ENCODE data around the gene CHN1. TPM values are rescaled to one million over a fixed set of nuclear protein-coding genes. Genes with fewer than 3 reads are reported as not detected.

Gene CHN1, protein sequence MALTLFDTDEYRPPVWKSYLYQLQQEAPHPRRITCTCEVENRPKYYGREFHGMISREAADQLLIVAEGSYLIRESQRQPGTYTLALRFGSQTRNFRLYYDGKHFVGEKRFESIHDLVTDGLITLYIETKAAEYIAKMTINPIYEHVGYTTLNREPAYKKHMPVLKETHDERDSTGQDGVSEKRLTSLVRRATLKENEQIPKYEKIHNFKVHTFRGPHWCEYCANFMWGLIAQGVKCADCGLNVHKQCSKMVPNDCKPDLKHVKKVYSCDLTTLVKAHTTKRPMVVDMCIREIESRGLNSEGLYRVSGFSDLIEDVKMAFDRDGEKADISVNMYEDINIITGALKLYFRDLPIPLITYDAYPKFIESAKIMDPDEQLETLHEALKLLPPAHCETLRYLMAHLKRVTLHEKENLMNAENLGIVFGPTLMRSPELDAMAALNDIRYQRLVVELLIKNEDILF
- total RNA-seq: 25.4 and 28.3 TPM in 2 replicates

DNA sequence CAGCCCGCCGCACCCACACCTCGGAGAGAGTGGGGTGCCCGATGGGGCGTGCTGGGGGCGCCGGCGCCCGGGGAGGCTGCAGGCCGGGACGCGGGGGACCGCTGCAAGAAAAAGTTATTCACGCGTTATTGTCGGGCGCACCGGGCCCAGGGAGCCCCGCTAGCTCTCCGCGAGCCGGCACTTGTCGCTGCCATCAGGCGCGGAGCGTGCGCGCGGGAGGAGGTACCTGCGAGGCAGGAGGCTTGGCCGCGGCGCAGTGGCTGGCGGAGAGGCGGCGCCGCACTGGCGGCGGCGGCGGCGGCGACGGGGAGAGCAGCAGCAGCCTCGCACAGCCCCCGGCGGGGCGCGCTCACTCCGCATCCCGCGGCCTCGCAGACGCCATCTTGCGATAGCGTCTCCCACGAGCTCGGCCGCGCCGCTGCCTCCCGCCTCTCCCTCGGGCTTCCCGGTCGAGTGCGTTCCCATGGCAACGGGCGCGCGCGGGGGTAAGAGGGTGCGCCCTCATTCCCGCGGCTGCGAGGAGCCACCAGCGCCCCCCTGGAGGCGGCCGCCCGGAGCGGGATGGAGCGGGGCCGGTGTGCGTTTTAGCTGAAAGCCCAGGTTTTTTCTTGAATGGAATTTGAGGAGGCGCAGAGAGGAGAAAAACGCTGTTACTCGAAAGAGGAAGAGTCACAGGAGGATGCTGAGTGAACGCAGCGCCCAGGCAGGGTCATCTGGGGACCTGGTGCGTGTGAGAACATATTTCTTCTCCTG lies at the start of gene CHN1:
Gene CHN1, minus strand, starts transcription at position 402 of the 753 bp plus-strand sequence. CDS start 469 bp downstream, outside the sequence.

DNA sequence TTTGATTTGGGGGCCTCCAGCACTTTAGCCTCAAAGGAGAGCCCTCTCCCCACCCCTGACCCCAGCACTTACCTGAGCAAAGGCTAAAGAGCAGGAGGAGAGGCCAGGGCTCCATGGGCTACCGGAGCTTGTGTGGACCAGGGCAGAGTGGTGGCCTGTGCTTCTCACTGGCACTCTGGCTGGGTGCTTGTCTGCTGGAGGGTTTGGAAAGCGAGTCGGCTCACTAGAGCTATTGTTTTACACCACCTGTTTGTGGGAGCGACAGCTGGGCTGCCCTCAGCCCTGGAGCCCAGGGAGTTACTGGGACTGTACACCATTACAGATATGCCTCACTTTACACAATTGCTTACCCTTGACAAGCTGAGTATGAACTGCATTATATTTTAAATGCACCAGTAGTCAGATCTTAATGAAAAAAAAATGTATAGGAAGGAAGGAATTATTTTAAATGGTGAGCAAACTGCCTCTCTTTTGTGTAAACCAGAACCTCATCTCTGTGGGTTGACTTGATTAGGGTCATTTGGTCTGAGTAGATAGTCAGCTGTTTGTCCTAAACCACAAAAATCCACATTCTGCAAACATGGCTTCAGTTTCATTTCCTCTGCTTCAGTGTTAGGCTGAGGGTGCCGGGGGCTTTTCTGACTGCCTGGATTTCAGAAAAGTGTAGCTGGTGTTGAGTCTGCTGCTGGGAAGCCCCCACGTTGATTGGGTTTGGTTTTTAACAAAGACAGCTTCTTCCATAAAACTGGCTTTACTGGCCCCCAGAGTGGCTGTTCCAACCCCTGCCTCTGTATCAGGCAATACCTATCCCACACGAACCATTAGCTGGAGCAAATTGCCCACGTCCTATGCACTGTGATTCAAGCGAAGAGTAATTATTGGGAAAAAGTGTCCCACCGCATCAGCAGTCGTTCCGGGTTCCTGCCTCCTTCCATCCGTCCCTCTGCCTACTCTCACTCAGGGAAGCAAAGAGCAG lies 240.6 kb downstream of the CHN1 start, which contains the start of gene CHRNA1:
Gene CHRNA1, minus strand, starts transcription at position 193 of the 976 bp plus-strand sequence. Its CDS starts 78 bp downstream, at position 115.

Small RNAs within 50 kb of the gene (small RNA-seq; reads per million reads assigned to genes)
- gene RNU6-1290P (not detected), gene RNU6-763P (not detected)

Other genes starting within 250 kb of the CHN1 start
- gene CHRNA1, start 240.9 kb downstream of the CHN1 start, total RNA-seq: under 0.01 TPM in 1 of 2 replicates, not detected in the other
- gene ATF2, start 162.8 kb upstream of the CHN1 start, total RNA-seq: 42.6 and 47.5 TPM in 2 replicates
- gene ATP5MC3, start 176.3 kb upstream of the CHN1 start, total RNA-seq: 128 and 161 TPM in 2 replicates